GM12864 (cell line): ENCODE results near the gene STARD13.

ENCODE experiments used
- DNase-seq: peaks from one replicate; pipeline ENCODE4 v3.0.0-alpha.2; 2011; ENCODE audit warnings: low read depth
- H3K4me3 ChIP-seq: 2 replicates; pipeline ENCODE4 v1.5.1; 2011; ENCODE audit warnings: mild to moderate bottlenecking, low read depth, low read length, control low read depth
- TF ChIP-seq, protein P1 (sequence below): IDR thresholded peaks from 2 replicates; pipeline ENCODE4 v1.5.1; 2011; ENCODE audit warnings: low read depth, mild to moderate bottlenecking, moderate library complexity, low read length, control low read depth, inconsistent platforms; ENCODE audit errors: missing control alignments

Gene STARD13

DNA sequence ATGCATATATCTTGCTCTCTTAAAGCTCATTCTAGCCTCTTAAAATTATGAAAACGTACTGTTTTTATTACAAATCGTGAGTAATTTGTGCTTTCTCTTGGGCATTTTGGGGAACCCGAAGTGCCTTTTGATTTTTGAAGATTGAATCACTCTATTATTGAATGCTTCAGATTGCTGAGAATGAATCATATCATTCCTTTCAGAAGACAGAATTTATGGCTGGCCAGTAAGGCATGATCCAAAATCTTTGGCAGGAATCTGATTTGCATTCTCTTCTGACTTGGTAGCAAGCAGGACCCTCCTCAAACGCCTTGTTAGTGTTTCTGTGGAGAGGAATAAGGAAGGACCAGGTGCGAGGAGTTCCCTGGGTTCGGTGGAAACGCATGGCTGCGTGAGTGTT, 49.5 kb downstream of the STARD13 start:
- TF ChIP-seq, protein P1, sequence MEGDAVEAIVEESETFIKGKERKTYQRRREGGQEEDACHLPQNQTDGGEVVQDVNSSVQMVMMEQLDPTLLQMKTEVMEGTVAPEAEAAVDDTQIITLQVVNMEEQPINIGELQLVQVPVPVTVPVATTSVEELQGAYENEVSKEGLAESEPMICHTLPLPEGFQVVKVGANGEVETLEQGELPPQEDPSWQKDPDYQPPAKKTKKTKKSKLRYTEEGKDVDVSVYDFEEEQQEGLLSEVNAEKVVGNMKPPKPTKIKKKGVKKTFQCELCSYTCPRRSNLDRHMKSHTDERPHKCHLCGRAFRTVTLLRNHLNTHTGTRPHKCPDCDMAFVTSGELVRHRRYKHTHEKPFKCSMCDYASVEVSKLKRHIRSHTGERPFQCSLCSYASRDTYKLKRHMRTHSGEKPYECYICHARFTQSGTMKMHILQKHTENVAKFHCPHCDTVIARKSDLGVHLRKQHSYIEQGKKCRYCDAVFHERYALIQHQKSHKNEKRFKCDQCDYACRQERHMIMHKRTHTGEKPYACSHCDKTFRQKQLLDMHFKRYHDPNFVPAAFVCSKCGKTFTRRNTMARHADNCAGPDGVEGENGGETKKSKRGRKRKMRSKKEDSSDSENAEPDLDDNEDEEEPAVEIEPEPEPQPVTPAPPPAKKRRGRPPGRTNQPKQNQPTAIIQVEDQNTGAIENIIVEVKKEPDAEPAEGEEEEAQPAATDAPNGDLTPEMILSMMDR, result no peak
- no peak for DNase-seq
- no peak overlapping the region for H3K4me3 ChIP-seq

DNA sequence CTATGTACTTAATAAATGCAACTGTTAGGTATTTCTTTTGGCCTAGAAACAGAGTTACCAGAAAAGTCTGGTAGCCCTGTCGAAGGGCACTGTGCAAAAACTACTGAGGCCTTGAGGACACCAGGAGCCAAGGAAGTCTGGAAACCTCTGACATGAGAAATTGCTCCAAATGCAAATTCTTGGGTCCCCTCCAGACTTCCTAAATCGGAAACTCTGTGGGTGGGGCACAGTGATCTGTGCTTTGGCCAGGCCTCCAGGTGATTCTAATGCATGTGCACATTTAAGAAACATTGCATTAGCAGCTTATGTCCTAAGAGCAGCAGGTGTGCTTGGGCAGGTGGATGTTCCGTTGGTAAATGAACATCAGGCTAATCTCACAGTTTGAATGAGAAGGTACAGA, 50.0 kb downstream of the STARD13 start:
- TF ChIP-seq, protein P1, result no peak
- no peak for DNase-seq

DNA sequence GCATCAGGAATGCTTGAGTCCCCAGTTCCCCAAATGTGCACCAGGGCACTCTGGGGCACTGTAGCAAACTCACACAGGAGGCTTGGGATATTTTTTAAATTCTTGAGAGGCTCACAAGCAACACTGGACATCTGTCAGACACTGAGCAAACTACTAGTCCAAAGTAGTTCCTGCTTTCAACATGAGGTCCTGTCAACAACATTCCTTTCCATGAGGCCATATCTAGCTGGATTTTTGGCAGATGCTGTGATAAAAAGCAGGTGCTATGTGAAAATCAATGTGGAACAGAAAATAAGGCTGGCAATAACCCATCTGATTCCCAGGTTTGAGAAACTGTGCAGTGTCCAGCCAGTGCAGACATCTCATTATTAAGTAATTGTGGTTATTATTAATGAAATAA, 50.5 kb downstream of the STARD13 start:
- TF ChIP-seq, protein P1, result no peak
- no peak overlapping the region for H3K4me3 ChIP-seq
- DNase-seq, result no peak

More for the DNA sequence above, 50.0 kb downstream of the STARD13 start:
- H3K4me3 ChIP-seq, result no peak overlapping the region

DNA sequence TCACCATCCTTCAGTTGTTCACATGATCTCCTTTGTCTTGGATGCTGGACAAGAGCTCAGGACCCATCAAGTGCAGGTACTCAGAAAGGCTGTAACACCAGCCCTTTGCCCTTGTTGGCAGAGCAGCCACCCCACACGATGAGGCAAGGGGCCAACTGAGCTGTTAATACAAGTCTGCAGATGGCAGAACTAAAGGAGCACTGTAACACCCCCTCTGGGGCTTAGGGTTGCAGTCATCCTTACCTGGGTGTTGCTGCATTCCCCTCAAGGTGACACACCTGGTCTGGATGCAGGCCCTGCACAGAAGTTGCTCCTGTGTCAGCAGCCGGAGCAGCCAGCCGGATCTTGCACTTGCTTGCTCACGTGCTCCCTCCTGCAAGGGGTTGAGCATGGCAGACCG, 52.0 kb downstream of the STARD13 start:
- no peak overlapping the region for H3K4me3 ChIP-seq
- TF ChIP-seq, protein P1, result no peak
- DNase-seq, result no peak

DNA sequence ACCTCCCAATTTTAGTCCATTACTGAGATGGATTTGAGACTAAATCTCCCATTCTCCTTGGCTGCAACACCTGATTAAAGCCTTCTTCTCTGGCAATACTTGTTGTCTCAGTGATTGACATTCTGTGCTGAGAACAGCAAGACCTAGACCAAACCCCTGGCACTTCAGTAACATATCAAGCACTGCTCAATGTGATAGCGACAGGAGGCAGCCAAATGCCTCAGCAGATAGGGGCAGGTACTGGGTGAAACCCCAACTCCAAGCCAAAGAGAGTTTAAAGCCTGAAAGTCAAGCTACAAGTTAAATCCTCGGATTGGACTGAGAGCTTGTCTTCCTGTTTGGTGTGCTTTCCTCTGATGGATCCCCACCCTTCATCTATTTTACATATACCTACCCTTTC, 52.7 kb downstream of the STARD13 start:
- TF ChIP-seq, protein P1, result no peak
- H3K4me3 ChIP-seq, result no peak overlapping the region
- no peak for DNase-seq

DNA sequence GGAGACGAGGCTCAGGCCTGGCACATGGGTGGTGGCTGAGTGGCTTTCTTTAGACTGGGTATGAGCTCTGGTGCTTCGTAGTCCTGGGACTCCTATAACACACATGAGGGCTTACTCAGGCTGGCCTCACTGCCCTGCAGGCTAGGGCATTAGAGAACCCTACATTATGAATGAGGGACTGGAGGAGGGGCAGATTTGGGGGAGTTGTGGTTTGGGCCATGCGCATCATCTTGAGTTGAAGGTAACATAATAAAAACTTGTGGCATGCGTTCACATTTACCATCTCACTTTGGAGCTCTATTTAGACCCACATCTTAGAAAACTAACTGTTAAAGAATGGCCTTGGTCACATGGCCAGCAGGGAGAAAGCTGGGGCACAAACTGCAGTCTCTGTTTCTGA, 54.2 kb downstream of the STARD13 start:
- DNase-seq, result no peak
- H3K4me3 ChIP-seq, result no peak overlapping the region
- TF ChIP-seq, protein P1, result no peak

DNA sequence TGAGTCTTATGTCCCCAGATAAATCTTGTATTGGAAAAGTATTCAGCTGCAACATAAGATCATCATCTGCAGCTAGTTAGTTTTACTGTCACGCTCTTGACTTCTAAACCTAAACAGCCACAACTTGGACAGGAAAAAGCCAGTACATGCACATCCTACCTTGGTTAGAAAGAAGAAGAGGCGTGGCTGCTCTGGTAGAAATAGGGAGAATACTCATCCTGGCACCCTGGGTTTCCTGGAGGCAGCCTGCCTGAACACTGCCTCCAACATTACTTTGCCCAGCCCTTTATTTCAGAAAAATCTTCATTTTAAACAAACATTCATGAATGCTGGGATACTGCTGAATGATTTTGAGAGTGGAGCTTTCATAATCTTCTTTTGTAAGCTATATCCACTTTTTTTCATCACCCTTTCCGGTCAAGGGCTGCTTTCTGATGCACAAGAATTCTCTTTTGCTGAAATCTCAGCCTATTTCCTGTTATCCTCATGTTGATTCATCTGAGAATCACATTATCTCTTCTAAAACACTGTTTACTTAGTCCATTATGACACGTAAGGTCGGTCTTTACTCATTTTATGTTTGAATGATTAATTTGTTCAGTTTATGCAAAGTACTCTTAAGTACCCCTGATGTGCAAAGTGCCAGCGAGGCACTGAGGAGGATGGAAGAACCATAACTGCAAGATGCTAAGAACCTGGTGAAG, 55.2 kb downstream of the STARD13 start:
- TF ChIP-seq, protein P1, result no peak
- no peak for DNase-seq
- no peak overlapping the region for H3K4me3 ChIP-seq
